Fibroblast of the aortic adventitia (primary cell): ENCODE measurements around the gene TNFAIP8L1. TPM values are rescaled to one million over a fixed set of nuclear protein-coding genes. Genes with fewer than 3 reads are reported as not detected.
A peak's percentile ranks its signal among the peaks of the same experiment; 100 is the strongest.

ENCODE experiments used
- DNase-seq: peaks from one replicate; pipeline ENCODE4 v3.0.0-alpha.2; 2010; ENCODE audit warnings: low read depth
- H3K4me3 ChIP-seq: 2 replicates; pipeline ENCODE4 v1.5.1; 2011; ENCODE audit warnings: low read depth, mild to moderate bottlenecking, control low read depth, low read length, moderate library complexity
- CTCF ChIP-seq: IDR thresholded peaks from 2 replicates; pipeline ENCODE4 v1.5.1; 2011; ENCODE audit warnings: mild to moderate bottlenecking, low read length, control low read depth, inconsistent platforms; ENCODE audit not compliant: insufficient read depth
- total RNA-seq: library from RNA; depleted of rRNA; stranded (reverse); fragments of >200 nt; gene quantifications from 2 replicates; pipeline ENCODE4 v1.2.3, GENCODE V29; 2012; ENCODE audit warnings: low replicate concordance

Gene TNFAIP8L1
- total RNA-seq, 1 donor: 2.3 TPM

- no peak for DNase-seq
- no peak overlapping the region for H3K4me3 ChIP-seq
- TF ChIP-seq CTCF: no peak
Measured at GRCh38 chr19:4638317-4638716, 999 bp upstream of the TNFAIP8L1 start.

- peak overlapping the region; percentile 80 for H3K4me3 ChIP-seq
- TF ChIP-seq CTCF: no peak
- no peak for DNase-seq
Measured at GRCh38 chr19:4639531-4640246, 373 bp downstream of the TNFAIP8L1 start.

GRCh38 chr19:4640247-4641000, 1.1 kb downstream of the TNFAIP8L1 start:
- H3K4me3 ChIP-seq: peak overlapping the region; percentile 80
- no peak for DNase-seq
- no peak for TF ChIP-seq CTCF

GRCh38 chr19:4641132-4641531, 1.8 kb downstream of the TNFAIP8L1 start:
- no peak for DNase-seq
- no peak for TF ChIP-seq CTCF
- no peak overlapping the region for H3K4me3 ChIP-seq

- DNase-seq: no peak
- H3K4me3 ChIP-seq: no peak overlapping the region
- TF ChIP-seq CTCF: no peak
Measured at GRCh38 chr19:4642625-4643024, 3.3 kb downstream of the TNFAIP8L1 start.

- H3K4me3 ChIP-seq: no peak overlapping the region
- no peak for DNase-seq
- no peak for TF ChIP-seq CTCF
Measured at GRCh38 chr19:4645718-4646117, 6.4 kb downstream of the TNFAIP8L1 start.
